ENCODE measurements around the gene POLE.

GRCh38 chr12:132633398-132633797 lies 53.7 kb downstream of the POLE start:
- no peak for TF ChIP-seq CTCF (IDR thresholded peaks at IDR 0.05)
- no peak for TF ChIP-seq ZFX (IDR thresholded peaks at IDR 0.05; ENCODE audit: borderline replicate concordance)

All from 22Rv1 (cell line).